RWPE2 (cell line): Measurements from ENCODE around the gene LENG1.

Experiments used
- ATAC-seq: fragments of 200-7000 bp; cut with Tn5 transposase; 3 replicates; pipeline ENCODE4 v1.9.1; 2021; ENCODE audit warnings: low read depth
- DNase-seq: peaks from one replicate; pipeline ENCODE4 v3.0.0-alpha.2; 2020; ENCODE audit warnings: low spot score
- H3K27ac ChIP-seq: fragments of 450-650 bp; 2 replicates; pipeline ENCODE4 v1.5.1; 2017; ENCODE audit warnings: mild to moderate bottlenecking; ENCODE audit not compliant: poor library complexity, severe bottlenecking
- H3K27me3 ChIP-seq: fragments of 250-450 bp; sonication (Bioruptor Pico); 2 replicates; pipeline ENCODE4 v1.5.1; 2021; ENCODE audit warnings: mild to moderate bottlenecking, moderate library complexity; ENCODE audit not compliant: insufficient read depth, poor library complexity, severe bottlenecking
- H3K36me3 ChIP-seq: fragments of 250-450 bp; sonication (Bioruptor Pico); 2 replicates; pipeline ENCODE4 v1.5.1; 2020; ENCODE audit warnings: low read depth, mild to moderate bottlenecking, moderate library complexity
- H3K4me1 ChIP-seq: fragments of 250-450 bp; sonication (Bioruptor Pico); 2 replicates; pipeline ENCODE4 v1.5.1; 2021; ENCODE audit warnings: mild to moderate bottlenecking, moderate library complexity; ENCODE audit not compliant: insufficient read depth, poor library complexity, severe bottlenecking
- H3K4me3 ChIP-seq: fragments of 250-450 bp; sonication (Bioruptor Pico); 2 replicates; pipeline ENCODE4 v1.5.1; 2021; ENCODE audit warnings: mild to moderate bottlenecking, moderate library complexity; ENCODE audit not compliant: severe bottlenecking
- H3K9me3 ChIP-seq: fragments of 250-450 bp; sonication (Bioruptor Pico); 2 replicates; pipeline ENCODE4 v1.5.1; 2021; ENCODE audit warnings: mild to moderate bottlenecking, moderate library complexity; ENCODE audit not compliant: severe bottlenecking
- TF ChIP-seq, protein P1 (sequence below): fragments of 450-650 bp; IDR thresholded peaks from one replicate; pipeline ENCODE4 v1.5.1; 2017; ENCODE audit warnings: mild to moderate bottlenecking, moderate library complexity; ENCODE audit not compliant: poor library complexity, severe bottlenecking

LENG1 gene

DNA sequence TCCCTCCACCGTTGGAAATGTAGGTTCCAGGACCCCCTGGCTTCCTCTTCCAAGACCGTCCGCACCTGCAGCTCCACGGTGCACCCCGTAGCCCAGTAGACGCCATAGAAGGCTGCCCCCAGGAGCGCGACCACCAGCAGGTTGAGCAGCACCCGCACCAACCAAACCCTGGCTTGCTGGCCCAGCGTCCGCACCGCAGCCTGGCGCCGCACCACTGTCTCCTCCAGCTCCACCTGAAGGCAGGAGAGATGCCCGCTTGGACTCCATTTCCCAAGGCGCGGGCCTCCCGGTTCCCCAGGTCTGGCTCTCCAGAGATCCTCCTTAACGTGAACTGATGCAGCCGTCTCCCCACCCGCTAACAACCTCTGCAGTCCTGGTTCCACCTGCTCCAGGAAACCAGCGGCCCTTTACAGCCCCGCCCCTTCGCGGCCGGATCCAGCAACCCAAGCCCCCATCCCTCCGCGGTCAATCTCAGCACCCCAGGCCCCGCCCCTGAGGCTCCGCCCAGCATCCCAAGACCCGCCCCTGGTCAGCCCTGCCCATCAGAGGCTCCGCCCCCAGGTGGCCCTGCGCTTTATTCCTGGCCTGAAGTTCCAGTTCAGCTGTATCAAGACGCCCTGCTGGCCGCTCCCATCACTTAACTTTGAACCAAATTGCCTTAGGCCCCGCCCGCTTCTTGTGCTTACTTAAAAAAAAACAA is 5.0 kb upstream of the LENG1 start:
- no peak overlapping the region for H3K27ac ChIP-seq
- TF ChIP-seq, protein P1, sequence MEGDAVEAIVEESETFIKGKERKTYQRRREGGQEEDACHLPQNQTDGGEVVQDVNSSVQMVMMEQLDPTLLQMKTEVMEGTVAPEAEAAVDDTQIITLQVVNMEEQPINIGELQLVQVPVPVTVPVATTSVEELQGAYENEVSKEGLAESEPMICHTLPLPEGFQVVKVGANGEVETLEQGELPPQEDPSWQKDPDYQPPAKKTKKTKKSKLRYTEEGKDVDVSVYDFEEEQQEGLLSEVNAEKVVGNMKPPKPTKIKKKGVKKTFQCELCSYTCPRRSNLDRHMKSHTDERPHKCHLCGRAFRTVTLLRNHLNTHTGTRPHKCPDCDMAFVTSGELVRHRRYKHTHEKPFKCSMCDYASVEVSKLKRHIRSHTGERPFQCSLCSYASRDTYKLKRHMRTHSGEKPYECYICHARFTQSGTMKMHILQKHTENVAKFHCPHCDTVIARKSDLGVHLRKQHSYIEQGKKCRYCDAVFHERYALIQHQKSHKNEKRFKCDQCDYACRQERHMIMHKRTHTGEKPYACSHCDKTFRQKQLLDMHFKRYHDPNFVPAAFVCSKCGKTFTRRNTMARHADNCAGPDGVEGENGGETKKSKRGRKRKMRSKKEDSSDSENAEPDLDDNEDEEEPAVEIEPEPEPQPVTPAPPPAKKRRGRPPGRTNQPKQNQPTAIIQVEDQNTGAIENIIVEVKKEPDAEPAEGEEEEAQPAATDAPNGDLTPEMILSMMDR: no peak
- no peaks in the 10 kb centered on the region for H3K9me3 ChIP-seq
- DNase-seq (no peak), ATAC-seq (peak; percentile 14)
- no peaks in the 10 kb centered on the region for H3K27me3 ChIP-seq
- H3K4me3 ChIP-seq: no peak overlapping the region
- H3K36me3 ChIP-seq: no peaks in the 10 kb centered on the region
- peaks cover 10% of the 10 kb centered on the region for H3K4me1 ChIP-seq

DNA sequence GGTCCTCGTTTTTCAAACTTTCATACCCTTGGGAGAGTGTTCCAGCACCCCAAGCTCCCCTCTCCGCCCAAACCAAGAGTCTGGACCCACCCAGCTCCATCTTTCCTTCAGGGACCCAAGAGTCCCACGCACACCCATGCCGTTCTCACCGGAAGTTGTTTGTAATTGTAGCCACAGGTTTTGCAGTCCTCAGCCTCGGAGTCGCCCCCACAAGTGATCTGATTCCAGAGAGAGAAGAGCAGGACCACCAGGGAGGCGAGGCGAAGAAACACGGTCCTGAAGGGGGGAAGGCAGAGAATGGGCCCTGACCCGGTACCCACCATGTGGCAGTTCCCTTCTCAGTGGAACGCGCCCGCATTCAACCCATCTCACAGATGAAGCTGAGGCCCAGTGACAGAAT is 3.4 kb upstream of the LENG1 start:
- no peak for ATAC-seq
- Histone ChIP-seq H3K4me3 (peak overlapping the region; percentile 34), H3K27ac (no peak overlapping the region)

DNA sequence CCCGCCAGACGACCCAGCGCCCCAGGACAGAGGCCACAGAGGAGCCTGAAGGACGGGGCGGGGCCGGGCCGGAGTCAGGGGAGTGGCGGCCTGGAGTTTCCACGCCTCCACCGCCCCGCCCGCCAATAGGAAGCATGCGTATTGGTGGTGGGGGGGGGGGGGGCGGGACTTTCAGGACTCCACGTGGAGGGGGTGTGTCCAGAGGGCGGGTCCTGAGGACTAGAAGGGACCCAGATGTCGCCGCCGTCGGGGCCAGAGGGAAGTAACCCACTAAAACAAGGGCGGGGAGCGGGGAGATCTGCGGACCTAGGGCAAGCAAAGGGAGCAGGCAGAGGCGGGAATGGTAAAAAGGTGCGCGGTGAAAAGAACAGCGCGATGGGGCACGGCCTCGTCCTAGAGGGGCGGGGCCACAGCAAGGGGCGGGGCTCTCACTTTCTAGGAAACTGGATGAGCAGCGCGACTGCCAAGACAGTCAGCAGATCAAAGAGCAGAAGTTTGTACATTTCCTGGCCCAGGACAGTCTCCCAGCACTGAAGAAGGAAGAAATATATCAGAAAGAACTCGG is 2.8 kb upstream of the LENG1 start:
- Histone ChIP-seq H3K36me3 (peaks cover 10% of the 10 kb centered on the region), H3K27me3 (no peaks in the 10 kb centered on the region), H3K4me3 (peak overlapping the region; percentile 34), H3K27ac (no peak overlapping the region), H3K4me1 (peaks cover 10% of the 10 kb centered on the region), H3K9me3 (no peaks in the 10 kb centered on the region)
- DNase-seq (peak; percentile 89), ATAC-seq (peak; percentile 17)
- TF ChIP-seq, protein P1: no peak

More for the DNA sequence above, 3.4 kb upstream of the LENG1 start:
- Histone ChIP-seq H3K36me3 (peaks cover 5% of the 10 kb centered on the region), H3K9me3 (no peaks in the 10 kb centered on the region), H3K4me1 (peaks cover 10% of the 10 kb centered on the region), H3K27me3 (no peaks in the 10 kb centered on the region)
- no peak for DNase-seq
- TF ChIP-seq, protein P1: no peak

DNA sequence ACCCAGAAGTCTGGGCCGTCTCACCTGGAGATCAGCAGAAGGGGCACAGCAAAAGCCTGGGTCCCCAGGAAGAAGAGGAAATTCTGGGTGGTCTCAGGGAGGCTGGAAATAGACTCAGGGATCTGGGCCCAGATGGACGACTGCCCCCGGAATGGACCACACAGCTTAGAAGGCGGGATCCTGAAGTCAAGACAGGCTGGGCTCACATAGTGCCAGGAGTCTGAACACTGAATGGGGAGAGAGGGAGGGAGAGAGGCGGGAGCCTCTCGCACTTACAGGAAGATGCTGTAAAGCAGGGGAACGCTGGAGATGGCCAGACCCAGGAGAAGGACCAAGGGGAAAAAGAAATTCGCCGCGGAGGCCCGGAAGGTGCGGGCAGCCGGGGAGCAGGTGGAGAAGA is 1.3 kb upstream of the LENG1 start:
- peaks cover 25% of the 10 kb centered on the region for H3K36me3 ChIP-seq
- no peak for ATAC-seq
- H3K4me1 ChIP-seq: peaks cover 10% of the 10 kb centered on the region
- peak overlapping the region; percentile 47 for H3K4me3 ChIP-seq
- H3K27ac ChIP-seq: peak overlapping the region; percentile 80
- H3K9me3 ChIP-seq: no peaks in the 10 kb centered on the region
- no peak for DNase-seq
- TF ChIP-seq, protein P1: no peak
- H3K27me3 ChIP-seq: no peaks in the 10 kb centered on the region
